B cell (primary cell): ENCODE data around the gene CD6. TPM values are rescaled to one million over a fixed set of nuclear protein-coding genes. Genes with fewer than 3 reads are reported as not detected.

Source experiments
- ATAC-seq: fragments of 200-7000 bp; cut with Tn5 transposase; one replicate; pipeline ENCODE4 v1.10.0; 2021; ENCODE audit warnings: low read depth, mild to moderate bottlenecking, moderate number of reproducible peaks, moderate library complexity
- CTCF ChIA-PET: fragments of 350-600 bp; sonication (Branson Sonifier 250); formaldehyde crosslinking; loops from one replicate; lab custom pipeline; 2021; ENCODE audit warnings: antibody characterized with exemption, inconsistent platforms; lab: Charles Lee
- POLR2A ChIA-PET: fragments of 350-600 bp; sonication (Branson Sonifier 250); formaldehyde crosslinking; loops from one replicate; lab custom pipeline; 2021; ENCODE audit warnings: antibody characterized with exemption; lab: Charles Lee
- DNase-seq: peaks from one replicate; pipeline ENCODE4 v3.0.0; 2013
- H2AFZ ChIP-seq: 2 replicates; pipeline ENCODE4 v1.6.1; 2012; ENCODE audit warnings: mild to moderate bottlenecking, low read depth, low read length; ENCODE audit not compliant: insufficient read depth, poor library complexity, severe bottlenecking
- H3K27ac ChIP-seq, 2 donors: 1 replicate in 1 of 2; 2 replicates in 1 of 2; pipeline ENCODE4 v1.5.1; 2012 to 2013; ENCODE audit warnings: low read length in 2 of 2, mild to moderate bottlenecking in 2 of 2, moderate library complexity in 1 of 2
- H3K27me3 ChIP-seq, 4 experiments: fragments of 200-600 bp in 1 of 4; sonication (generic) in 1 of 4; replicated peaks in 1 of 4; 1 replicate in 2 of 4; 2 replicates in 2 of 4; pipeline versions ENCODE4 v1.6.1 to v1.7.0; 2013 to 2016; ENCODE audit warnings: low read length in 3 of 4, mild to moderate bottlenecking in 2 of 4, mixed read lengths in 1 of 4, moderate library complexity in 1 of 4; ENCODE audit not compliant: insufficient read depth in 4 of 4, control insufficient read depth in 3 of 4; ENCODE audit errors: control extremely low read depth in 1 of 4
- H3K36me3 ChIP-seq, 2 experiments: replicated peaks in 1 of 2; 1 replicate in 1 of 2; 2 replicates in 1 of 2; pipeline versions ENCODE4 v1.6.1 to v1.7.1; 2013; ENCODE audit warnings: low read length in 1 of 2; ENCODE audit not compliant: insufficient read depth in 2 of 2, control insufficient read depth in 1 of 2; ENCODE audit errors: control extremely low read depth in 1 of 2, extremely low read depth in 1 of 2
- H3K4me1 ChIP-seq, 2 donors: fragments of 200-600 bp in 1 of 2; sonication (generic) in 1 of 2; 1 replicate in 1 of 2; 2 replicates in 1 of 2; pipeline versions ENCODE4 v1.5.1 to v1.6.1; 2013 to 2017; ENCODE audit warnings: low read length in 2 of 2; ENCODE audit not compliant: control insufficient read depth in 2 of 2, insufficient read depth in 2 of 2
- H3K4me2 ChIP-seq: replicated peaks from 2 replicates; pipeline ENCODE3; 2012; ENCODE audit warnings: mild to moderate bottlenecking, low read depth, low read length; ENCODE audit not compliant: poor library complexity, severe bottlenecking
- H3K4me3 ChIP-seq, 5 experiments: fragments of 200-600 bp in 1 of 5; sonication (generic) in 1 of 5; 1 replicate in 3 of 5; 2 replicates in 2 of 5; pipeline versions ENCODE4 v1.5.1 to v1.7.0; 2011 to 2016; ENCODE audit warnings: low read length in 4 of 5, mild to moderate bottlenecking in 4 of 5, low read depth in 2 of 5, control low read depth in 1 of 5, moderate library complexity in 1 of 5; ENCODE audit not compliant: insufficient read depth in 1 of 5; ENCODE audit errors: control extremely low read depth in 1 of 5, extremely low read depth in 1 of 5
- H3K79me2 ChIP-seq: fragments of 200-600 bp; sonication (generic); one replicate; pipeline ENCODE4 v1.6.0; 2016; ENCODE audit warnings: low read length; ENCODE audit not compliant: control insufficient read depth, insufficient read depth
- H3K9ac ChIP-seq: fragments of 200-600 bp; sonication (generic); 2 replicates; pipeline ENCODE4 v1.6.1; 2017; ENCODE audit warnings: mild to moderate bottlenecking, low read length, moderate library complexity
- H3K9me3 ChIP-seq, 3 donors: one replicate each; pipeline versions ENCODE4 v1.6.1 to v1.7.1; 2013; ENCODE audit warnings: low read length in 2 of 3; ENCODE audit not compliant: control insufficient read depth in 2 of 3, insufficient read depth in 1 of 3; ENCODE audit errors: control extremely low read depth in 1 of 3
- H4K20me1 ChIP-seq: 2 replicates; pipeline ENCODE4 v1.6.0; 2012; ENCODE audit warnings: mild to moderate bottlenecking, low read length; ENCODE audit not compliant: insufficient read depth, control insufficient read depth, poor library complexity, severe bottlenecking
- H3K27ac Mint-ChIP-seq: one replicate; pipeline ENCODE4 v1.8.0; 2021; ENCODE audit warnings: mixed read lengths
- H3K27me3 Mint-ChIP-seq: one replicate; pipeline ENCODE4 v1.8.0; 2021; ENCODE audit warnings: mixed read lengths
- H3K4me1 Mint-ChIP-seq: one replicate; pipeline ENCODE4 v1.8.0; 2021; ENCODE audit warnings: mixed read lengths
- H3K4me3 Mint-ChIP-seq: one replicate; pipeline ENCODE4 v1.8.0; 2021; ENCODE audit warnings: mixed read lengths
- H3K9me3 Mint-ChIP-seq: one replicate; pipeline ENCODE4 v1.8.0; 2022; ENCODE audit warnings: mixed read lengths; ENCODE audit not compliant: insufficient read depth
- EZH2 ChIP-seq: IDR thresholded peaks from 2 replicates; pipeline ENCODE4 v1.6.1; 2012; ENCODE audit warnings: borderline replicate concordance, low read depth, mild to moderate bottlenecking, moderate library complexity, low read length; ENCODE audit not compliant: insufficient read depth, poor library complexity, severe bottlenecking
- WGBS: methylation state at CpG from one replicate; pipeline ENCODE4 v1.1.5; 2013; ENCODE audit warnings: missing lambda C conversion rate; ENCODE audit not compliant: insufficient coverage; 5-methylcytosine and 5-hydroxymethylcytosine counted together
- intact Hi-C: fragments of 100-400 bp; cut with micrococcal nuclease; formaldehyde crosslinking; loops from one replicate; pipeline ENCODE4 v1.10.0; 2022
- polyA plus RNA-seq: library from polyadenylated mRNA; depleted of rRNA; stranded (reverse); fragments of >200 nt; gene quantifications from 2 replicates; pipeline ENCODE4 v1.2.3, GENCODE V29; 2012
- total RNA-seq, 2 donors: library from RNA; stranded (reverse); fragments of 120-200 nt in 1 of 2; gene quantifications; 1 replicate in 1 of 2; 2 replicates in 1 of 2; pipeline versions ENCODE4 v1.2.3 to v1.2.4, GENCODE V29; 2013 to 2022
- TF ChIP-seq, protein P1 (sequence below): fragments of 200-600 bp; IDR thresholded peaks from one replicate; pipeline ENCODE4 v1.8.0; 2022; ENCODE audit warnings: antibody characterized with exemption, mild to moderate bottlenecking

CD6 gene
- total and polyA plus RNA-seq, 2 donors (not counting 1 experiment from before 2014, with no cell fraction given), result 9.3 to 13.6 TPM

DNA sequence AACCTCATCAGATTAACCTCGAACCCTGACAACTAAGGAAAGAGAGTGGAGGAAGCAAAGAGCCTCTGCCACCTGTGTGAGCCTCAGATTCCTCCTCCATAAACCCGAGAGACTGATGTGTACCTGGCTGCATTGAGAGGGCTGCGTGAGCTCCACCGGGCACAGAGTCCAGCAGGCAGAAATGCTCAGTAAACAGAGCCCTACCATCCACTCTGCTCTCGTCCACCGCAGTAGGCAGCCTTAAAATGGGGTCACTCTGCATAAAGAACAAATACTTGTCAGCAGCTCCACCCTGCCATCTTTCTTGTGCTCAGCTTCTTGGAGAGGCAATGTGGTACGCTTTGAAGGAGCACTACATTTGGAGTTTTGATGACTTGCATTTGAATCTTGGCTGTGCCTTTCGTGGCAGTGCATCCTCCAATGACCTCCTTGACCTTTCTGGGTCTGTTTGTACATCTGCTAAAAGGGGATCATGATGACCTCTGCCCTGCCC is 87.8 kb downstream of the CD6 start:
- ATAC-seq (no peak), DNase-seq (no peak)
- peaks cover 25% of the 10 kb centered on the region for H3K4me1 Mint-ChIP-seq
- H3K27me3 Mint-ChIP-seq, result no peaks in the 10 kb centered on the region
- Histone ChIP-seq H3K36me3 (no peaks in the 10 kb centered on the region), H3K9ac (no peak overlapping the region), H3K4me1 (peaks cover 20 to 25% of the 10 kb centered on the region in 2 donors), H2AFZ (no peak overlapping the region), H3K27me3 (no peaks in the 10 kb centered on the region), H3K4me3 (no peak overlapping the region), H3K27ac (no peak overlapping the region), H3K9me3 (no peaks in the 10 kb centered on the region), H3K4me2 (no peak overlapping the region), H4K20me1 (no peaks in the 10 kb centered on the region), H3K79me2 (peaks cover 4% of the 10 kb centered on the region)
- no peaks in the 10 kb centered on the region for H3K9me3 Mint-ChIP-seq
- TF ChIP-seq EZH2, result no peak
- TF ChIP-seq, protein P1, sequence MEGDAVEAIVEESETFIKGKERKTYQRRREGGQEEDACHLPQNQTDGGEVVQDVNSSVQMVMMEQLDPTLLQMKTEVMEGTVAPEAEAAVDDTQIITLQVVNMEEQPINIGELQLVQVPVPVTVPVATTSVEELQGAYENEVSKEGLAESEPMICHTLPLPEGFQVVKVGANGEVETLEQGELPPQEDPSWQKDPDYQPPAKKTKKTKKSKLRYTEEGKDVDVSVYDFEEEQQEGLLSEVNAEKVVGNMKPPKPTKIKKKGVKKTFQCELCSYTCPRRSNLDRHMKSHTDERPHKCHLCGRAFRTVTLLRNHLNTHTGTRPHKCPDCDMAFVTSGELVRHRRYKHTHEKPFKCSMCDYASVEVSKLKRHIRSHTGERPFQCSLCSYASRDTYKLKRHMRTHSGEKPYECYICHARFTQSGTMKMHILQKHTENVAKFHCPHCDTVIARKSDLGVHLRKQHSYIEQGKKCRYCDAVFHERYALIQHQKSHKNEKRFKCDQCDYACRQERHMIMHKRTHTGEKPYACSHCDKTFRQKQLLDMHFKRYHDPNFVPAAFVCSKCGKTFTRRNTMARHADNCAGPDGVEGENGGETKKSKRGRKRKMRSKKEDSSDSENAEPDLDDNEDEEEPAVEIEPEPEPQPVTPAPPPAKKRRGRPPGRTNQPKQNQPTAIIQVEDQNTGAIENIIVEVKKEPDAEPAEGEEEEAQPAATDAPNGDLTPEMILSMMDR, result no peak
- H3K27ac Mint-ChIP-seq, result peak overlapping the region; percentile 50
- intact Hi-C loops, result no loop called here
- H3K4me3 Mint-ChIP-seq, result no peak overlapping the region
- WGBS, result 93% methylated on average over 6 of the region's 8 CpGs
- CTCF ChIA-PET, result no interaction called here
- POLR2A ChIA-PET, result interaction anchor here (0.6 kb wide), 1 partner anchor 193 kb away, joined by 4 read pairs; no protein-coding TSS in a partner anchor

DNA sequence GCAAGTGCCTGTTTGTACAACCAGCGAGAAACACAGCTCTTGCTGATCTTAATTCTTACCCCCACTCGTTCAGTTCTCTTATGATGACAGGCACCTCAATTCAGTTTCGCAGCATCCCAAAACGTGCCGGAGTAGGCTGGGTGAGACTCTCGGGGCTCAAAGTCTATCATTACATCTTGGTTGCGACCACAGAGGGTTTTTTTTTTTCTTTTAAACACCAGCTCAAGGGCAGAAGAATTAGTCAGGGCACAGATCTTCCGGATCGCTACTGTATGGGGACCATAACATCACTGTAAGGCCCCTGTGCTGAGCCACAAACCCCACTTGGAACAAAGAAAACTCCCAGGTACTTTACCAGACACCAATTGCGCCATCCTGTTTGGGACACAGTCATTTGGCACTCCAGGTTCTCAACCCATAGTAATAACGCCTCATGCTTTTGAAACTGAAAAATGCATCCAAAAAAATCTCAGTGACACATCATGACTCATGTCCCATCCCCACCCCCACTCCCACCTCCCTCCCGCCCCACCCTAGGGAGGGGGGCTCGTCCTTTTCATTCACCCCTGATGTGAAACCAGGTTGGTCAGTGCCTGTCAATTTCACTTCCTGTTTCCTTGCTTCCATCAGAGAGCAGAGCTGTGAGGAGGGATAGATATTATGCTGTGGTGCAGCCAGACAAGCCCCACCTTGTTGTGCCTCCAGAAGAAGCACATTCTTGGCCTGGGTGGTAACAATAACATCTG is 89.8 kb downstream of the CD6 start:
- ChIA-PET POLR2A (interaction anchor here (0.5 to 2.1 kb wide), 7 partner anchors 8 to 98 kb away, joined by 3 to 9 read pairs (median 3); no protein-coding TSS in a partner anchor), CTCF (interaction anchor here (0.7 to 1.8 kb wide), 7 partner anchors 9 to 94 kb away, joined by 3 to 7 read pairs (median 3); no protein-coding TSS in a partner anchor)
- peaks cover 4% of the 10 kb centered on the region for H3K79me2 ChIP-seq
- no peaks in the 10 kb centered on the region for H3K27me3 Mint-ChIP-seq
- no peak overlapping the region for H2AFZ ChIP-seq
- peaks cover 30% of the 10 kb centered on the region for H3K4me1 Mint-ChIP-seq
- peaks cover 20 to 25% of the 10 kb centered on the region in 2 donors for H3K4me1 ChIP-seq
- ATAC-seq, result peak; percentile 91
- H3K9ac ChIP-seq, result peak overlapping the region; percentile 8
- H3K4me3 ChIP-seq, result peak overlapping the region in 2 of 5 experiments; percentile 9 to 30
- peak; percentile 84 for DNase-seq
- H3K36me3 ChIP-seq, result no peaks in the 10 kb centered on the region
- 63% methylated on average over 11 of the region's 13 CpGs for WGBS
- H3K27ac Mint-ChIP-seq, result peak overlapping the region; percentile 86
- H3K27ac ChIP-seq, result peak overlapping the region in 1 of 2 donors; percentile 44
- no peaks in the 10 kb centered on the region for H3K27me3 ChIP-seq
- intact Hi-C loops, result loop anchor here (1.0 to 5.0 kb wide), 2 partner anchors 9 to 36 kb away; no protein-coding TSS in a partner anchor
- no peaks in the 10 kb centered on the region for H3K9me3 Mint-ChIP-seq
- H4K20me1 ChIP-seq, result no peaks in the 10 kb centered on the region
- H3K9me3 ChIP-seq, result no peaks in the 10 kb centered on the region
- peak overlapping the region; percentile 61 for H3K4me2 ChIP-seq
- no peak for TF ChIP-seq EZH2
- TF ChIP-seq, protein P1, result no peak
- peak overlapping the region; percentile 64 for H3K4me3 Mint-ChIP-seq
